LNCaP clone FGC (cell line): Measurements from ENCODE around the gene AHCYL2.

Experiments
- DNase-seq: peaks from one replicate; pipeline ENCODE4 v3.0.0-alpha.2; 2011; ENCODE audit warnings: low read depth
- H3K4me3 ChIP-seq: 2 replicates; pipeline ENCODE4 v1.5.1; 2011; ENCODE audit warnings: mild to moderate bottlenecking, low read depth, low read length, control low read depth
- TF ChIP-seq, protein P1 (sequence below): IDR thresholded peaks from 2 replicates; pipeline ENCODE4 v1.5.1; 2012; ENCODE audit warnings: mild to moderate bottlenecking; ENCODE audit not compliant: control insufficient read depth, insufficient read depth; ENCODE audit errors: extremely low read depth

AHCYL2 gene

DNA sequence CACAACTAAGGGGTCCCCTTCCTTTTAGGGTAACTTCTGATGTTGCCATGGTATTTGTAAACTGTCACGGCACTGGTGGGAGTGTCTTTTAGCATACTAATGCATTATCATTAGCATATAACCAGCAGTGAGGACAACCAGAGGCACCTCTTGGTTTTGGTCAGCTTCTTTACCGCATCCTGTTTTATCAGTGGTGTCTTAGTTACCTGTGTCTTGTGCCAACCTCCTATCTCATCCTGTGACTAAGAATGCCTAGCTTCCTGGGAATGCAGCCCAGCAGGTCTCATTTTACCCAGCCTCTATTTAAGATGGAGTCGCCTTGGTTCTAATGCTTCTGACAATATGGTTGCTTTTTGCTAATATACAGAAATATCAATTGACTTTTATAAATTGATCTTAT, 54.9 kb downstream of the AHCYL2 start:
- DNase-seq = no peak
- TF ChIP-seq, protein P1, sequence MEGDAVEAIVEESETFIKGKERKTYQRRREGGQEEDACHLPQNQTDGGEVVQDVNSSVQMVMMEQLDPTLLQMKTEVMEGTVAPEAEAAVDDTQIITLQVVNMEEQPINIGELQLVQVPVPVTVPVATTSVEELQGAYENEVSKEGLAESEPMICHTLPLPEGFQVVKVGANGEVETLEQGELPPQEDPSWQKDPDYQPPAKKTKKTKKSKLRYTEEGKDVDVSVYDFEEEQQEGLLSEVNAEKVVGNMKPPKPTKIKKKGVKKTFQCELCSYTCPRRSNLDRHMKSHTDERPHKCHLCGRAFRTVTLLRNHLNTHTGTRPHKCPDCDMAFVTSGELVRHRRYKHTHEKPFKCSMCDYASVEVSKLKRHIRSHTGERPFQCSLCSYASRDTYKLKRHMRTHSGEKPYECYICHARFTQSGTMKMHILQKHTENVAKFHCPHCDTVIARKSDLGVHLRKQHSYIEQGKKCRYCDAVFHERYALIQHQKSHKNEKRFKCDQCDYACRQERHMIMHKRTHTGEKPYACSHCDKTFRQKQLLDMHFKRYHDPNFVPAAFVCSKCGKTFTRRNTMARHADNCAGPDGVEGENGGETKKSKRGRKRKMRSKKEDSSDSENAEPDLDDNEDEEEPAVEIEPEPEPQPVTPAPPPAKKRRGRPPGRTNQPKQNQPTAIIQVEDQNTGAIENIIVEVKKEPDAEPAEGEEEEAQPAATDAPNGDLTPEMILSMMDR = no peak
- no peak overlapping the region for H3K4me3 ChIP-seq

DNA sequence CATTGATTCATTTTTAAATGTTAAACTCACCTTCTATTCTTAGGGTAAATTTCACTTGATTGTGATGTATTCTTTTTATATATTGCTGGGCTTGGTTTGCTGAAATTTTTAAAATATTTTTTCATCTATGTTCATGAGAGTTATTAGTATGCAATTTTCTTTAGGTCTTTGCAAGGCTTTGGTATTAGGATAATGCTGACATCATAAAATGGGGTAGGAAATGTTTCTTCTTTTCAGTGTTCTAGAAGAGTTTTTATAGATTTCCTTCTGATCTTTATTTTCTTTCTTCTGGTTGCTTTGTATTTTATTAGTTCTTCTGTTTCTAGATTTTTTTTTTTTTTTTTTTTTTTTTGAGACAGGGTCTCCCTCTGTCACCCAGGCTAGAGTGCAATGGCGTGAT, 56.3 kb downstream of the AHCYL2 start:
- DNase-seq = no peak
- TF ChIP-seq, protein P1 = no peak
- no peak overlapping the region for H3K4me3 ChIP-seq

DNA sequence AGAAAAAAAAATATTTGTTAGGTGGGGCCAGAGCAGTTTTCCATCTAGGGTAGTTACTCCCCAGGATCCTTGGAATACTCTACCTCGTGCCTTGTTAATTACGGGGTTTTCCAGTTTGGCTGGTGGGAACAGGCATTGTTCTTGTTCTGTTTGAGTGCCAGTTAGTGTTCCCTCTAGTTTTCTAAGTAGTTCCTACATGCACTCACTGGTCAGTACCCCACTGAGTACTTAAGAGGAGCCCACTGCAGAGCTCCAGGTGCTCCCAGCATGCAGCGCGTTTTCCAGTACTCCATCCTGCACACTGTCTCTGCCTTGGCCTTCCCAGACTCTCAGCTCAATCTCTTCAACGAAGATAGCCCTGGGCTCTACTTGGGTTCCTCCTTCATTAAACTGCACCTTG, 58.0 kb downstream of the AHCYL2 start:
- no peak overlapping the region for H3K4me3 ChIP-seq
- TF ChIP-seq, protein P1 = no peak
- DNase-seq = no peak

DNA sequence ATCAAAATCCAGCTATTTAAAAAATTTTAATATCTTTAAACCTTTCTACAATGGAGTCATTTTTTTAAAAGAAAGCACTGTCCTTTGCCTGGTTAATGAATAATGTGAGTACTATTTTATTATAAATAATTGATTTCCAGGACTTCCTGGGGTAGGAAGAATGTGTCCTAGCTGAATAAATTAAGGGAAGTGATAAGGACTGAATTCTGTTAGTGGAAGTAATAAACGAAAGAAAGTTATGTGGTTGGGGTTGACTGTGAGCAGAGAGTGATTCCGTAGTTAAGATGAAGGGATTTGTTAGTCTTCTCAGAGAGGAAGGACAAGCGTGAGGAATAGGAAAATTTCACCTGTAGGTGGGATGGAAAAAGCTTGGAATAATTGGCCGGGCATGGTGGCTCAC, 59.1 kb downstream of the AHCYL2 start:
- H3K4me3 ChIP-seq = no peak overlapping the region
- DNase-seq = no peak
- TF ChIP-seq, protein P1 = no peak

DNA sequence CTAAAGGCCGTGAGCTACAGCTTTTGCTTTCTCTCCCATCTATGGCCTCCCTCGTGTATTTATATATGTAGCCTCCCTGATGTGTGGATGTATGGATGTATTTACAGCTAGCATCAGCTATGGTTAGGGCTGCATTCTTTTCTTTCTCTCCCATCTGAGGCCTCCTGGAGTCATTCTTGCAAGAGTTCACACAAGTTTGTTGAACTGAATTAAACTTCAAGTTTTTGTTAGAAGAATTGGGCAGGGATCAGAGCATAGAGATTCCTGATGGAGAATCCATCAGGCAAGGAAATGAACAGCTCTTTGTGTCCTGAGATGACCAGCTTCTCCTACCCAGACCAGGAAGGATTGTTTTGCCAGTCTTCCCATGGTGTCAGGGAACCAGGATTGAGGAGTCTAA, 60.3 kb downstream of the AHCYL2 start:
- TF ChIP-seq, protein P1 = no peak
- no peak overlapping the region for H3K4me3 ChIP-seq
- no peak for DNase-seq

DNA sequence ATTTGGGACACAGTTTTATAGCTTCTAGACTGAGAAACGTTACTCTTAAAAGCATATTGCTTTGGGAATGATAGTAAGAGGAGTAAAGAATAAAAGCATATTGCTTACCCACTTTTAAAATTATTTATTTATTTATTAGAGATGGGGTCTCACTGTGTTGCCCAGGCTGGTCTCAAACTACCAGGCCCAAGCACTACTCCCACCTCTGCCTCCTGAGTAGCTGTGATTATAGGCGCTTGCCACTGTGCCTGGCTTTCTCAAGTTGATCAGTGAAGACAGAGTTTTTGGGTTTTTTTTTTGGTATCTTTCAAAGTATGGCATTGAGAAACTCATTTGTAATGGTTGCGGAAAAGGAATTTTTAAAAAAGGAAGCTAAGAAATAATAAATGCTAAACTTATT, 68.0 kb downstream of the AHCYL2 start:
- no peak for DNase-seq
- TF ChIP-seq, protein P1 = no peak
- no peak overlapping the region for H3K4me3 ChIP-seq

DNA sequence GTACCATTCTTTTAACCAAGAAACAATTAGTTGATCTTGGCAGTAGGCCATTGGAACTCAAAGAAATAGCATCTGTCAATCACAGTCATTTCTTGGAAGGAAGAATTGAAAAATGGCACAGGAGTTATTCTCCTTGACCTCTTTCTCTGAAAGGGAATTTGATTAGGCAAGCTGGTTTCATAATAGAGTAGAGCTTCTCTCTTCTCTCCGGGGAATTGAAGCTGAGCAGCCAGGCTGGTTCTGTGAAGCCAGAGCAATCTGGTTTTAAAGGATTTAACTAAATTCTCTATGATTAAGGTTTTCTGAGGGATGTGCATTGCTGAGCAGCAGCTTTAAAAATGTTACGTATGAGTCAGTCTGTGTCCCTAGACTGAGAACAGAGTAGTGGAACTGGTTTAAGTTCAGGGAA, 70.2 kb downstream of the AHCYL2 start:
- TF ChIP-seq, protein P1 = no peak
- no peak overlapping the region for H3K4me3 ChIP-seq
- no peak for DNase-seq
